NCI-H345 treated with DMSO at 0.1 percent for 48 hours (cell line): ENCODE measurements around the gene KCNJ2.
A peak's percentile ranks its signal among the peaks of the same experiment; 100 is the strongest.

ENCODE experiments used
- DNase-seq: peaks from one replicate; lab custom pipeline; 2025; ENCODE audit not compliant: unreplicated experiment; lab: John Stamatoyannopoulos, UW

Gene KCNJ2

DNA sequence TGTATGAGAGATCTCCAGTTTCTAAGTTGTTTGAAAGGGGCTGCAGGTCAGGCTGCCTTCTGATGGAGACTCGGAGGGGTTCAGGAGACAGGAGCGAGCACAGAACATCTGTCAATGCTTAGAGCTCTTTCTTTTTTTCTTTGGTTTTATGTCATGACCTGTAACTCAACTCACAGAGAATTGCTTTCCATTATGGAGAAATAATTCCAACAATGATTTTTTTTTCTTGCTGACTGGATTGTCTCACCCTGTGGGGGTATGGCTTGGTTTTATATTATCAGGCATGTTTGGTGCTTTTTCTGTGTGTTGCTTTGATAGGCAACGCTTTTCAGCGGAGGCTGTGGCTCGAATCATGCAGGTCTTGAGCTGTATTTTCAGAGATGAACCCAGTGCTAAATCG lies 10.7 kb upstream of the KCNJ2 start:
- no peak for DNase-seq

GRCh38 chr17:70159980-70160379 lies 9.4 kb upstream of the KCNJ2 start:
- DNase-seq = no peak

DNA sequence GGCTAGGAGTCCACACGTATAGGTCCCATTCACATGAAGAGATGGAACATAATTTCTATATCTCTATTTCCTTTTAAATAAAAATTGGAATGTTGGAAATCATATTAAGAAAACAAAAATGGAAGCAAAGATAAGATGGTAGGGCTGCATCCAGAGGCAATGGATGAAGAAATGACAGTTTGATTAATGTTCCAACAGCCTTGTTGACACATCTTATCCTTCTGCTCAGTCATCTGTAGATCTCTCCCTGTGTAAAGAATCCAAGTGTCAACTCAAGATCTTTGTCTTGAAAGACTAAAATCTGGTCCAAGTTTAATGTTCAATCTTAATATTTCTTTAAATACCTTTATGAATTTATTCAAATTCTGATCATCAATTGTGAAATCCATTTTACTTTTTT lies 7.8 kb upstream of the KCNJ2 start:
- DNase-seq = no peak

DNA sequence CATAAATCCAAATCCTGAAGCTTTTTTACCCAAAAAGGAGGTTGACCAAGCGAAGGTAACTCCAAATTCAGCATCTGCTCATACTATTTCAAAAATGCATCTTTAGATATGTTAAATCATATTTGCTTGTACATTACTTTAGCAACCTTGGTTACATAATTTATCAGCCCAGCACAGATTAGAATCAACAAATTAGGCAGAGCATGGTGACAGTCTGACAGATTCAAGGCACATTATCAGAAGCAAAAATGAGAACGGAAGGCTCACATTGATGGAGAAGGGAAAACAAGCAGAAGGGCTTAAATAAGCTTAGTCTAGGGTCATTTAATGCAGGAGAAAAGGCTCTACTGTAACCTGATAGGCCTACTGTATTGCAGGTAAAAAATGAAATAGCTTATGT lies 3.9 kb upstream of the KCNJ2 start:
- no peak for DNase-seq

GRCh38 chr17:70166615-70167014 lies 2.7 kb upstream of the KCNJ2 start:
- DNase-seq = no peak

DNA sequence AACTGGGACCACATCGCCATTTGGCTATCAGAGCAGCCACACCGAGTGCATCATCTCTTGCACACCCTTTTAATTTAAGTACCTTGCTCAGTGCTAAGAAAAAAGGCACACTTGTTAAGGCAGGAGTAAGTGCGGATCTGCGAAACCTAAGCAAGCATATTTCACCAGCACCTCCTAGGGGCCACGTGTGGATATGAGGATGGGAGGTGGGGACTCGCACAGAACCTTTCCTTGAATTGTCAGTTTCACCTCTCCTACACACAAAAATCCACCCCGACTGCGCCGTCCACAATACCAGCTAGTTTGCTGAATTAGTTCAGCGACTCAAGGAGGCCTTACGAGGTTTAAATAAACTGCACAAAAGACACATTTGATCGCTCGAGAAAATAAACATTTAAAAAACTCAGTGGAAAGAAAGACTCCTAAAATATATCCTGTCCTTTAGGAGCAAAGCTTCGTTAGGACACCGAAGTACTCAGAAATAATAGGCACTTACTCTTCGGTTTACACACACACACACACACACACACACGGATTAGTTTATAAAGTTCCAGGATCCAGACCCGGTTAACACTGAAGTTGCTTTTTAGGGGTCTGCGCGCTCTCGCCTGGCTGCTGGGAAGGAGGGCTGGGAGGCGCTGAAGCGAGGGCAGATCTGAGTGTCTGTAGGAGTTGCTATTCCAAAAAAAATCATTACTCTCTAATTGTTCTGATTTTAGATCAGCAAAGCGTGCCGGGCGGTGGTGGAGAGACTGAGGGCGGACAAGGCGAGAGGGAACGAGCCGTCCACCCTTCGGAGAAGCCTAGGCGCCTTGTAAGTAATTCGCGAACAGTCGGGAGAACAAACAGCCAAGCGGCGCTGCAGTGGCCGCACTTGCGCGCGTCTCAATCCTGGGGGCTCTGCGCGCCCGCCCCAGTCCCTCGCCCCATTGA lies 1.0 kb upstream of the KCNJ2 start:
- DNase-seq = peak; percentile 29

DNA sequence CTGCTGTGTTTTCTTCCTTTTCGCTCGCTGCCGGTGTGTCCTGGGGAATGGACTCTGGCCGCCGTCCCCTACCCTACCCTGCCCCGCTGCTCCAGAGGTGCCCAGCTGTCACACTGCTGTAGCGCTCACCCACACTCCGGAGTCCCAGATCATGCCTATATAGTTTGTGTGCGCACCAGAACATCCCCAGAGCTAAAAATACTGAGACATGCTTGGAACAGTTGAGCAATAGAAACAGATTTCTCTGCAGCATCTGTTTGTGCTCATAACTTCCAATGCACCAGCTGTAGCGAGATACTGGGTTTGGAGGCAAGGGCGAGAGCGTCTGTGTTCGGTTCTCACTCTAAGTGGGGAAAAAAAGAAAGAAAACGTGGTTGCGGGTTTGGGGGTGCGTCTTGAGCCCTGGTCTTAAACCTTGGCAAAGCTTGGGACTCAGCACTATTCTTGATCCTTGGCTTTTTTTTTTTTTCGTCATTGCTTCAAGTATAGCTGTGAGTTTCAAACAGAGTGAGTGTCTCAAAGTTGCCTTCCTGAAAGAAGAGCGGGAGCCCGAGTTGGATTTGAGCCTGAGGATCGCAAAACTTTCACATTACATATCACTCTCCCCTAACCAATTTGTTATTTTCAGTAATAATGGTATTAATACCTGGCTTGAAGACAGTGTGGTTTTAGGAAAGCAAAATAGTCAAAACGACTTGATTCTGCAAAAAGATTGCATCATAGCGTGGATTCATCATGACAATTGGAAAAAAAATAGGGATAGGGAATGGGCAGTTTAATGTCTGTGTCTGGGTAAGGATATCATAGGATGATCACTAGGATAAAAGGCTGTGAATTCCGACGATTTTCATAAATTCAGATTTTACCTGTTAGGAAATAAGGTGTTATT lies 621 bp downstream of the KCNJ2 start:
- no peak for DNase-seq

GRCh38 chr17:70171159-70171558 lies 1.8 kb downstream of the KCNJ2 start:
- DNase-seq = no peak

DNA sequence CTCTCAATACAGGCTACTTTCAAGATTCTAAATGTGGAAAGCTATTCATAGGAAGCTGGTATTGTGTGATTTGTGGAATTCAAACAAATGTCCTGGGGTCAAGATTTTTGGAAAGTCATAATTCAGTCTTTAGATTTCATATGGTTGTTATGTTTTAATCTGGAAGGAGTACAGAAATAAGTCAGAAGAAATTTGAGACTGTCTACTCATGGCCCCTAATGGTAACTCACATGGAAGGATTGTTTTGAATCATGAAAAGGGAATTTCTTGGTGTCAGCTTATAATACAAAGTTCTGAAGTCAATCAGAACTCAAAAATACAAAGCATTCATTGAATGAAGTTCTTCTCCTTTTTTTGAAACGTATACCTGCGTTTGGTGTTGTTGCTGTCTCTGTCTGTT lies 3.1 kb downstream of the KCNJ2 start:
- DNase-seq = no peak

- no peak for DNase-seq
These were observed 3.6 kb downstream of the KCNJ2 start for GRCh38 chr17:70172923-70173322.

GRCh38 chr17:70173681-70174080 lies 4.3 kb downstream of the KCNJ2 start:
- no peak for DNase-seq

DNA sequence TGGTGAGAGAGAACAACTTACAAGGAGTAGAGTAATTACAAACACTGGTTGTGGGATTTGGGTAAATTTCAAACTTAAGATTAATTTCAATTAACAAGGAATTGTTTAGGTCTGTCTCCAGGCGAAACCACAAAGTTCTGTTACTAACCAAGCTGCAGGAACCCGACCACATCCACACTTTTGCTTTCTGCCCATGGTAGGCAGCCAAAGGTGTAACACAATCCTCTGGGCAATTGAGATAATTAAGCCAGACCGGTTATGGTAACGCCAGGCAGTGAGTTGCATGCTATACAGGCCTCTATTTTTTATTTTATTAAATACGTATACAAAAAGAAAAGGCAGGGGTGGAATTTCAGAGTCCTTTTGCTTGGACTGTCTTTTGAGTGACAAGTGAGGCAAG lies 12.0 kb downstream of the KCNJ2 start:
- DNase-seq = no peak

DNA sequence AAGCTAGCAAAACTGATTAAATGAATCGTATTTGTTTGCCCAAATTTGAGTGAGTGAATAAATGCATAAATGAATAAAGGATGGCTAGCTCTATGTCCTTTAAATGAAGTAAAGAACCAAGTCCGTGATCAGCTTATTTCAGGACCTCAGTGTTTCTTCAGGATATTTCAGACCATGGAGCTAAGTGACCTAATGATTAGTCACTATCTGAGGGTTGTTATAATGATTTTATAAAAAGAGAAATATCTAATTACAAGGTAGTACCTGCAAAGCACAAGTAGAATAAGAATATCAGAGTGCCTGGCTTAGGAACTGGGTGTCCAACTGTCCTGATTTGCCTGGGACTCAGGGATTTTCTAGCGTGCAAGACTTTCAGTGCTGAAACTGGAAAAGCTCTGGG lies 12.5 kb downstream of the KCNJ2 start:
- no peak for DNase-seq

GRCh38 chr17:70183508-70183907 lies 14.2 kb downstream of the KCNJ2 start:
- no peak for DNase-seq

- DNase-seq = no peak
These were observed 14.9 kb downstream of the KCNJ2 start for GRCh38 chr17:70184207-70184606.

DNA sequence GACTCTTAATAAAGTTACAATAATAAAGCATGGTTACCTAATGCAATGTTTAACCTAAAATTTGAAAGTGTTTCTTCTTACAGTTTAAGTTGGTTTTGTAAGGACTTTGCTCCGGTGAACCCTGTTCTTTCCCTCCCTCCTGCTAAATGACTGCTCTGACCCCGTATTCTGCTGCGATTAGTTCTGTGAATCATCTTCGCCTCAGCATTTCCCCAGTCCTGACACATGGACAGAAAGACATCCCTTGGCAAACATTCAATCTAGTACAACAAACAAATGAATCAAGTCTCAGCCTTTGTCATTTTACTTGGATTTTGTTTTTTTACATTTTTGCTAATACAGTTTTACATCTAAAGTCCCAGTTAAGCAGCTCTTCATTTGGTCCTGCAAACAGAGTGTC lies 15.4 kb downstream of the KCNJ2 start:
- DNase-seq = no peak

DNA sequence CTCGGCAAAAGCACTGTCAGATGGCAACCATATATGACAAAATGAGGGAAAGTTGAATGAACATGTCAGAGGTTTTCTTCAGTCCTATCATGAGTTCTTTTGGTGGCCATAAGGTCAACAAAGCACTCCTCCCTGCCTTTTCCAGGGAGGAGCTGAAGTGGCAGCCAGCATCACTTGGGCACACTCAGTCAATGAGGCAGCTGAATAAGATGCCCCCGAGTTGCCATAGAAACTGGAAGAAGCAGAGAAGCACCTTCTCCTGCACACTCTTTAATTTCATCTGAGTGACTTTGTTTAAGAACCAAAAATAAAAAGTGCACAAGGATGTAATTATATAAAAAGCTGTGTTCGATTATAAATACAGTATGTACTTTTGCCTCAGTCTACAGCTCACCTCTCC lies 16.0 kb downstream of the KCNJ2 start:
- no peak for DNase-seq

- DNase-seq = no peak
These were observed 18.1 kb downstream of the KCNJ2 start for GRCh38 chr17:70187383-70187782.

GRCh38 chr17:70190959-70191805 lies 21.9 kb downstream of the KCNJ2 start:
- no peak for DNase-seq

GRCh38 chr17:70195091-70195490 lies 25.8 kb downstream of the KCNJ2 start:
- no peak for DNase-seq

GRCh38 chr17:70201872-70202419 lies 32.6 kb downstream of the KCNJ2 start:
- DNase-seq = no peak
